Measurements from ENCODE around the gene TNFRSF11A.

- TF ChIP-seq POLR2A (IDR thresholded peaks at IDR 0.05) (no peak), EP300 (IDR thresholded peaks at IDR 0.05) (no peak), CTCF (IDR thresholded peaks at IDR 0.05) (no peak), POLR2AphosphoS5 (IDR thresholded peaks at IDR 0.05) (no peak)
These were observed 73.2 kb downstream of the TNFRSF11A start for GRCh38 chr18:62398291-62398690.
